K562 (cell line): Measurements from ENCODE around the gene GPRC5B.

ENCODE experiments used
- BHLHE40 ChIP-seq: IDR thresholded peaks from 2 replicates; pipeline ENCODE4 v1.6.1; 2011; ENCODE audit warnings: low read length, improper control_type of control experiment
- FOXK2 ChIP-seq, 2 experiments: fragments of 450-650 bp; IDR thresholded peaks in 1 of 2; conservative IDR thresholded peaks in 1 of 2; 2 replicates each; pipeline ENCODE4 v1.6.1; 2016; ENCODE audit warnings: low read depth in 2 of 2, mild to moderate bottlenecking in 1 of 2
- HDGF ChIP-seq: fragments of 450-650 bp; IDR thresholded peaks from 2 replicates; pipeline ENCODE4 v1.6.1; 2016
- ZNF24 ChIP-seq: fragments of 450-650 bp; IDR thresholded peaks from 2 replicates; pipeline ENCODE4 v1.6.1; 2016
- ZNF274 ChIP-seq: IDR thresholded peaks from 2 replicates; pipeline ENCODE4 v1.6.1; 2011; ENCODE audit warnings: low read depth, mild to moderate bottlenecking, low read length, moderate library complexity, borderline replicate concordance

- no peak for TF ChIP-seq BHLHE40
- no peak for TF ChIP-seq ZNF24
- TF ChIP-seq FOXK2 (conservative IDR thresholded peaks at IDR 0.05 in 1 of 2, IDR thresholded peaks at IDR 0.05 in 1 of 2; ENCODE audit: low read depth in 2 of 2): no peak
- TF ChIP-seq HDGF: no peak
- TF ChIP-seq ZNF274: no peak
These were observed 8.1 kb downstream of the GPRC5B start for GRCh38 chr16:19876501-19877059.
